GM12891 (cell line): ENCODE measurements around the gene SIPA1L3.

ENCODE experiments used
- POLR2A ChIP-seq: IDR thresholded peaks from 2 replicates; pipeline ENCODE4 v1.6.1; 2011; ENCODE audit warnings: low read depth, low read length, control low read depth
- SPI1 ChIP-seq: IDR thresholded peaks from 2 replicates; pipeline ENCODE4 v1.6.1; 2011; ENCODE audit warnings: low read depth, low read length, control low read depth
- TAF1 ChIP-seq: IDR thresholded peaks from 2 replicates; pipeline ENCODE4 v1.6.1; 2011; ENCODE audit warnings: low read depth, low read length, control low read depth

GRCh38 chr19:38251564-38252051, 344.6 kb downstream of the SIPA1L3 start:
- no peak for TF ChIP-seq POLR2A
- no peak for TF ChIP-seq SPI1
- TF ChIP-seq TAF1 = no peak
